ENCODE data around the gene SMG1. TPM values are rescaled to one million over a fixed set of nuclear protein-coding genes. Genes with fewer than 3 reads are reported as not detected.
"Not testable (repeated sequence)": the region's sequence is repeated elsewhere in the genome, so short reads cannot be mapped to it uniquely, and the experiment has no call there.

SMG1 gene
- total RNA-seq, 4 donors from 2014 or later, result 55.3 to 142 (median 88.9) TPM

DNA sequence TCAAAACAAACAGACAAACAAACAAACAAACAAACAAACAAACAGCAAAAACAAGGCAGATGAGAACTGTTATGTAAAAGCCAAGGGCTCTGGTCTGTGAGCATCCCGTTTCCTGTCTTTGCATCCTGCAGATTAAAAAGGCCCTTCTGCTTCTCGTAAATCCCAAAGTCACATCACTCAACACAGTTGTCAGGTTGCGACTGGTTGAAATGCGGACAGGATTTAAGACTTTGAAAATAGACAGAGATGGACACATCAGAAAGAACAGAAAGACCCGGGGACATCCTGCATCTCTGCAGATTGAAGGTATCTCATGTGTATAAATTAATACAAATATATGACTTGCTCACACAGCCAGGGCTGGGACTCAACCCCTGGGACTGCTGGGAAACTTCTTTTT is 39.3 kb upstream of the SMG1 start:
- H3K9me3 ChIP-seq, result no peaks in the 10 kb centered on the region
- intact Hi-C loops (cut with DNase I; ENCODE audit: low total_unique reads), result no loop called here
- H3K4me3 ChIP-seq, result no peak overlapping the region
- no peak overlapping the region for H3K27ac ChIP-seq
- no peaks in the 10 kb centered on the region for H3K36me3 ChIP-seq
- H3K4me1 ChIP-seq, result no peaks in the 10 kb centered on the region
- no peak for DNase-seq
- H3K27me3 ChIP-seq, result no peaks in the 10 kb centered on the region
- TF ChIP-seq, protein P1, sequence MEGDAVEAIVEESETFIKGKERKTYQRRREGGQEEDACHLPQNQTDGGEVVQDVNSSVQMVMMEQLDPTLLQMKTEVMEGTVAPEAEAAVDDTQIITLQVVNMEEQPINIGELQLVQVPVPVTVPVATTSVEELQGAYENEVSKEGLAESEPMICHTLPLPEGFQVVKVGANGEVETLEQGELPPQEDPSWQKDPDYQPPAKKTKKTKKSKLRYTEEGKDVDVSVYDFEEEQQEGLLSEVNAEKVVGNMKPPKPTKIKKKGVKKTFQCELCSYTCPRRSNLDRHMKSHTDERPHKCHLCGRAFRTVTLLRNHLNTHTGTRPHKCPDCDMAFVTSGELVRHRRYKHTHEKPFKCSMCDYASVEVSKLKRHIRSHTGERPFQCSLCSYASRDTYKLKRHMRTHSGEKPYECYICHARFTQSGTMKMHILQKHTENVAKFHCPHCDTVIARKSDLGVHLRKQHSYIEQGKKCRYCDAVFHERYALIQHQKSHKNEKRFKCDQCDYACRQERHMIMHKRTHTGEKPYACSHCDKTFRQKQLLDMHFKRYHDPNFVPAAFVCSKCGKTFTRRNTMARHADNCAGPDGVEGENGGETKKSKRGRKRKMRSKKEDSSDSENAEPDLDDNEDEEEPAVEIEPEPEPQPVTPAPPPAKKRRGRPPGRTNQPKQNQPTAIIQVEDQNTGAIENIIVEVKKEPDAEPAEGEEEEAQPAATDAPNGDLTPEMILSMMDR (IDR thresholded peaks at IDR 0.05), result no peak
- no peak for TF ChIP-seq POLR2A (IDR thresholded peaks at IDR 0.05)

DNA sequence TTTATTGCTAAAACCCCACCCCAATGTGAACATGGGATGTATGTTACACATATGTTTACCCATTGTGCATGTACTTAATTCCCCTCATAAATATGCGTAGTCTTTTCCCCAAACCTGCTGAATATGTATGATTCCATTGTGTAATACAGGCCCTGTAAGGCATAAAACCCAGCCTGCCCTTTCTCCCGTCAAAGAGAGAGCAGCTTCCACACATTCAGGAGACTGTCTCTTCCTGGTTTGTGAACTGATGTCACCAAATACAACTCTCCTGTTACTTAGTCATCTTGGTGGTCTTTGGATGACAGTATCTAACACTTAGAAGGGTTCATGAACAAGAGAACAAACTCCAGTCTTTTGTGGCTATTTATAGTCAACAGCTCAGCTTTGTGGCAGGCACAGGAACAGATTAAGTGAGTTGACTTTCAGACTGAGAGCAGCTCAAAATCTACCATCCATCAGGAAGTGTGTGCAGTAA is 32.9 kb upstream of the SMG1 start:
- no peaks in the 10 kb centered on the region for H3K36me3 ChIP-seq
- no peak overlapping the region for H3K4me3 ChIP-seq
- no peak overlapping the region for H3K27ac ChIP-seq
- DNase-seq, result no peak
- no peaks in the 10 kb centered on the region for H3K27me3 ChIP-seq
- TF ChIP-seq, protein P1 (IDR thresholded peaks at IDR 0.05), result no peak
- no peak for TF ChIP-seq POLR2A (IDR thresholded peaks at IDR 0.05)
- no peaks in the 10 kb centered on the region for H3K9me3 ChIP-seq
- intact Hi-C loops (cut with DNase I; ENCODE audit: low total_unique reads), result no loop called here
- H3K4me1 ChIP-seq, result no peaks in the 10 kb centered on the region

DNA sequence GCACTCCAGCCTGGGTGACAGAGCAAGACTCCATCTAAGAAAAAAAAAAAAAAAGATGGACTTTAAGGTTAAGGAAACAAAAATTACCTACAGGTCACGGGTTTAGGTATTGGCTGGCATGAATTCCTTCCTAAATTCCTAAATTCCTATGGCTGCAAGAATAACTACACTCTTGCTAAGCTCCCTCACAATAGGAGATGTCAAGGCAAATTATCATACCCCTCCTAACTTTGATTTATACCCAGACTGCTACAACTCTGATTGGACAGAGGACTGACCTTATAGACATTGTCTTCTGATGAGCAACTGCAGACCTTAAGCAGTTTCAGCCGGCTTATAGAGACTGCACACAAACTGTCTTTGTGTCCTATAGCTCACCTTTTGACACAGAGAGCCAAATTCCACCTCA is 32.4 kb upstream of the SMG1 start:
- no peak overlapping the region for H3K27ac ChIP-seq
- TF ChIP-seq POLR2A (IDR thresholded peaks at IDR 0.05), result no peak
- TF ChIP-seq, protein P1 (IDR thresholded peaks at IDR 0.05), result no peak
- H3K4me1 ChIP-seq, result no peaks in the 10 kb centered on the region
- intact Hi-C loops (cut with DNase I; ENCODE audit: low total_unique reads), result no loop called here
- no peak overlapping the region for H3K4me3 ChIP-seq
- H3K36me3 ChIP-seq, result no peaks in the 10 kb centered on the region
- no peaks in the 10 kb centered on the region for H3K9me3 ChIP-seq
- H3K27me3 ChIP-seq, result no peaks in the 10 kb centered on the region
- DNase-seq, result no peak

DNA sequence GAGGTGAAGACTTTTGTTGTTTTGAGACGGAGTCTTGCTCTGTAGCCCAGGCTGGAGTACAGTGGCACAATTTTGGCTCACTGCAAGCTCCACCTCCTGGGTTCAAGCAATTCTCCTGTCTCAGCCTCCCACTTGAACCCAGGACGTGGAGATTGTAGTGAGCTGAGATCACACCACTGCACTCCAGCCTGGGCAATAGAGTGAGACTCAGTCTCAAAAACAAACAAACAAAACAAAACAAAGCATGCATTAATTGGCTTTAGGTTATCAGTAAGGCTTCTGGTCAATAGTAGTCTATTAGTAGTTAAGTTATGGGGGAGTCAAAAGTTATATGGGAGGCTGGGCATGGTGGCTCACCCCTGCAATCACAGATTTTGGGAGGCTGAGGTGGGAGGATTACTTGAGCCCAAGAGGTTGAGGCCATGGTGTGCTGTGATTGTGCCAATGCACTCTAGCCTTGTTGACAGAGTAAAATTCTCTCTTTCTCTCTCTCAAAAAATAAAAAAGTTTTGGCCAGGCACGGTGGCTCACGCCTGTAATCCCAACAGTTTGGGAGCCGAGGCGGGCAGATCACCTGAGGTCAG is 30.5 kb upstream of the SMG1 start:
- H3K36me3 ChIP-seq; H3K9me3 ChIP-seq; H3K4me1 ChIP-seq; H3K27ac ChIP-seq; DNase-seq; H3K4me3 ChIP-seq; H3K27me3 ChIP-seq; intact Hi-C loops (cut with DNase I; ENCODE audit: low total_unique reads): not testable (repeated sequence)

DNA sequence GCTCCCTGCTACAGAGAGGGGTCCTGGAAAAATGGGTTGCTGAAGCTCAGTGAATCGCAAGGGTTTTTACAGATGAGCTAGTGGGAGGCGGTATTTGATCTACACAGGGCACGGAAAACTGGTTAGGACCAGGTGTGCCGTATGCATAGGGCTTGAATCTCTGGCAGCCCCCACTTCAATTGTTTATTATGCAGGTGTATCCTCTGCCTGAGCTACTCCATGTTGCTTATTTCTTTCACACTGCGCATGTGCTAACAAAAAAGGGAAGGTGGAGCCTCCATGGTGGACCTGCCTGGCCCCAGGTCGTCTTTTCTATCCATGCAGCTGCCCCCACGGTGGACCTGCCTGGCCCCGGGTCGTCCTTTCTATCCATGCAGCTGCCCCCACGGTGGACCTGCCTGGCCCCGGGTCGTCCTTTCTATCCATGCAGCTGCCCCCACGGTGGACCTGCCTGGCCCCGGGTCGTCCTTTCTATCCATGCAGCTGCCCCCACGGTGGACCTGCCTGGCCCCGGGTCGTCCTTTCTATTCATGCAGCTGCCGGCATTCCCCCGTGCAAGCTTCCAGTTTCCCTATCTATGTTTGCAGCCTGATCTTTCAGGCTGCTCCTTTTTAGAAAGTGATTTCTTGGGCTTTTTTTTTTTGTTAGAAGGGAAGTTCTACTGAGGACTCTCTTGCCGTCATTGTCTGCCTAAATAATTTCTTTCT is 29.8 kb upstream of the SMG1 start:
- H3K4me1 ChIP-seq; H3K27ac ChIP-seq; H3K27me3 ChIP-seq; H3K4me3 ChIP-seq; H3K9me3 ChIP-seq; H3K36me3 ChIP-seq; DNase-seq; intact Hi-C loops (cut with DNase I; ENCODE audit: low total_unique reads): not testable (repeated sequence)

DNA sequence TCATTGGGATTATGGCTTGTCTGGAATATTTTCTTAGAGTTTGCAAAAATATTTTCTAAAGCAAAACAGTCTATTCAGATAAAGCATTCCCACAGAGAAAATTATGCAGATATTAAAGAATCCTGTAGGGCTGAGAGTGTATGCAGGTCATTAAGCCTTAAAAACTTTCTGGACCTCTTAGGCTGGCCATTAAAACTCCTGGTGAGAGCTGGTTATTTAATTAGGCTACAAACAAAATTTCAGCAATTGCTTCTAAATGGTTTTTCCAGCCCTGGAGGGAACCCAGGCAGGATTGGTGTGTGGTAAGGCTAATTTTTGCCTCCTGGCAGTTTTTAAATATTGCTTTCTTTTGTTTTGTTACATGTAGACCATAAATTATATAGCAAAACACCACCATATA is 27.3 kb upstream of the SMG1 start:
- TF ChIP-seq POLR2A (IDR thresholded peaks at IDR 0.05), result no peak
- TF ChIP-seq, protein P1 (IDR thresholded peaks at IDR 0.05), result no peak
- Histone ChIP-seq H3K9me3 (no peaks in the 10 kb centered on the region), H3K4me3 (no peak overlapping the region), H3K27ac (no peak overlapping the region), H3K36me3 (no peaks in the 10 kb centered on the region), H3K27me3 (no peaks in the 10 kb centered on the region), H3K4me1 (no peaks in the 10 kb centered on the region)
- intact Hi-C loops (cut with DNase I; ENCODE audit: low total_unique reads), result no loop called here
- DNase-seq, result no peak

All from uterus (tissue), 4 donors.